Stimulated activated CD4-positive, alpha-beta T cell treated with anti-CD3 and anti-CD28 coated beads, Interleukin-2, amount 100 ng/mL, for 4 hours (primary cell): ENCODE measurements around the gene TEX2.

Source experiments
- DNase-seq: peaks from one replicate; pipeline ENCODE4 v3.0.0-alpha.2; 2020; ENCODE audit warnings: low read depth

TEX2 gene

GRCh38 chr17:64111831-64112230 lies 151.2 kb downstream of the TEX2 start:
- no peak for DNase-seq

GRCh38 chr17:64110379-64111152 lies 152.5 kb downstream of the TEX2 start:
- DNase-seq: no peak

GRCh38 chr17:64109400-64109799 lies 153.7 kb downstream of the TEX2 start:
- DNase-seq: no peak

- DNase-seq: no peak
These were observed 155.4 kb downstream of the TEX2 start for GRCh38 chr17:64107500-64108236.

- DNase-seq: no peak
These were observed 156.1 kb downstream of the TEX2 start for GRCh38 chr17:64106918-64107317.

- DNase-seq: no peak
These were observed 159.4 kb downstream of the TEX2 start for GRCh38 chr17:64103391-64104364.

- DNase-seq: no peak
These were observed 160.3 kb downstream of the TEX2 start for GRCh38 chr17:64102627-64103390.

GRCh38 chr17:64099543-64099942 lies 163.5 kb downstream of the TEX2 start:
- DNase-seq: no peak
